GM21515 (cell line): Measurements from ENCODE around the gene ENKUR.
A peak's percentile ranks its signal among the peaks of the same experiment; 100 is the strongest.

Experiments used
- ATAC-seq: cut with Tn5 transposase; IDR thresholded peaks from one replicate; pipeline ENCODE4 v1.9.1; 2021; ENCODE audit not compliant: unreplicated experiment

Gene ENKUR

GRCh38 chr10:24950439-24950838 is 65.5 kb downstream of the ENKUR start:
- no peak for ATAC-seq

DNA sequence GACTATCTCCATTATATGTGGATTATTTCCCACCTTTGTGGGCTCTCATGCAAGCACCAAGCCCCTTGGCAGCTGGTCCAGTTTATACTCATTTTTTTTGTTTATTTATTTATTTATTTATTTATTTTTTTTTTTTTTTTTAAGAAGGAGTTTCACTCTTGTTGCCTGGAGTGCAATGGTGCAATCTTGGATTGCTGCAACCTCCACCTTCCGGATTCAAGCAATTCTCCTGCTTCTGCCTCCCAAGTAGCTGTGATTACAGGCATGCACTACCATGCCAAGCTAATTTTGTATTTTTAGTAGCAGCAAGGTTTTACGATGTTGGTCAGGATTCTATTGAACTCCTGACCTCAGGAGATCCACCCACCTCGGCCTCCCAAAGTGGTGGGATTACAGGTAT is 66.3 kb downstream of the ENKUR start:
- ATAC-seq = no peak

DNA sequence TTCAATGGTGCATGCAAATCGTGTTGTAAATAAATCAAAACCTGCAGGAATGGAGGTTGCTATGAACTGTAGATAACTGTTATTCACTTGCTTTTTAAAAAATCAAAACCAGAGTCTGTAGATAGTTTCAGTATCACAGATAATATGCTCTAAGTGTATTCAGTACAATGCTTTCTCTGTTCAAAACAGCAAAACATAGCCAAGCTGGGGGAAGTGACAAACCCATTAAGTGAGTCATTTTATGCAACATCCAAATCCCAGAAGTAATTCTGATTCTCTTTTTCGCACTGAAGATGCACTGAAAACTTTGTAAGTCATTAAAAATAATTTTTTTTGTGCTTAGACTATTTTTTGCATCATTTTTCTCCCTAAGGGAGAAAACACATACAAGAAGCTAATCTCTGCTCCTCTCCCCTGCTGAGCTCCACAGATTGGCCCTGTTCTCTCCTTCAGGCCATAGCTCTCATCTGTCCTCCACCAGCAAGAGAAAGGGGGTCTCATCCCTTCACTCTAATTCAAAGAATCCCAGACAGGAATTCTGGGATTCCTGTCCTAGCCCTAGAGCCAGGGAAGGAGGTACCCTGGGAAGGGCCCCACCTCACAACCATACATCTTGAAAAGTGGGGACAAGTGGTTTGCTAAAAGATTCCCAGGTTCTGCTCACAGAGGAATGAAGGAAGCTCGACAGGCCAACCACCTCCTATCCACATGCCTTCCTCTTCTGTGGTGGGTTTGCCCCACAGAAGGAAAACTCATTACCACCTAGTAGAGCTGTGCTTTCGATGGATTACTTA is 68.5 kb downstream of the ENKUR start:
- peak; percentile 72 for ATAC-seq

- no peak for ATAC-seq
Observed at GRCh38 chr10:24944512-24945255, 71.3 kb downstream of the ENKUR start.

DNA sequence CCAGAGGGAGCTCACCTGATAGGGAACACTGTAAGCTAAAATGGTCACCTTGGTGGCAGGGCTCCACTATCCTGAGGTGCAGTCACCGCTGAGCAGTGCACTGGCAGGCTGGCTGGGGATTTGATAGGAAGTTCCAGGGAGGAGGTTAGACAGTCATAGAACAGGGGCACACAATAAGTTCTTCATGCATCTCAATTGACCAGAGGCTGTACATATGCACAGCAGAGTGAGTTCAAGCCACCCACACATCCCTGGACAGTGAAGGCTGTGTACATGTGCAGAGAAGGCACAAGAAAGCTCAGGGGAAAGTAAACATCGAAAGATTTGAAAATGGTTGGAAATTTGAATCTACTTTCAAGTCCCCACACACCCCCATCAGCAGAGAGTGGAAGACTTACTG is 77.4 kb downstream of the ENKUR start:
- no peak for ATAC-seq

DNA sequence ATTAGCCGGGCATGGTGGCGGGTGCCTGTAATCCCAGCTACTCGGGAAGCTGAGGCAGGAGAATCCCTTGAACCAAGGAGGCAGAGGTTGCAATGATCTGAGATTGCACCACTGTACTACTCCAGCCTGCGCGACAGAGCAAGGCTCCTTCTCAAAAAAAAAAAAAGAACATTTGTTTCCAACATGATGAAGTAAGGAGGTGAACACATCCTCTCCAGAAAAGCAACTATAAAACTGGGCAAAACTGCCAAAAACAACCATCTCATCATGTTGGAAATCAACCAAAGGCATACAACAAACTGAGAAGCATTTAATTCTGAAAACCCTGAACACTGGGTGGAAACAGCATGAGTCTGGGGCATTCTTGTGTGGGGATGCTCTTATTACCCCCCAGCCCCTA is 77.9 kb downstream of the ENKUR start:
- no peak for ATAC-seq

DNA sequence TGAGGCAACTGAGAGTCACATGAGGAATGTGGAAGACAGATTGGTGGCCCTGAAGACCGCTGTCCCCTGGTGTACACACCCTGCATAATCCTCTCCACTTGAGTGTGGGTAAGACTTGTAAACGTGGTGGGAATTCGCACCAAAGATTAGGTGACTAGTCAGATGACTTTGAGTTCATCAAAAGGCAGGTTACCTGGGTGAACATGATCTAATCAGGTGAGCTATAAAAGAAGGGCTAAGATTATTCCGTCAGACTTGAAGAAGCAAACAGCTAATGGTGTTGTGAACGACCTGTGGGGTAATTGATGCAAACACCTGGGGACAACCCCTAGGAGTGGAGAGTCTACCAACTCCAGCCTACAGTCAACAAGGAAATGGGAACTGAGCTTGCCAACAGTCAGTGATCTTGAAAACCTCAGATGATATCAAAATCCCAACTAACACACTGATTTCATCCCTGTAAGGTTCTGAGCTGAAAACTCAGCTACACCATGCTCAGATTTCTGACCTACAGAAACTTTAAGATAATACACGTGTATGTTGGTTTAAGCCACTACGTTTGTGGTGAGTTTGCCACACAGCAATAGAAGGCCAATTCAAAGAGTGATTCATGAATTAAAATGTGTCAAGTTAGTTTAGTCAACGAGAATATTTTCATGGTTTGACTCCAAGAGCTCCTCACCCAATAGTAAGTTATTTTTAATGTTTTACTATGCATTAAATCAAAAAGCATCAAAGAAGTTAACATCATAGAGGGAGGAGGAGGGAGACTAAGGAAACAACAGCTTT is 80.3 kb downstream of the ENKUR start:
- ATAC-seq = no peak
